A549 (cell line): ENCODE measurements around the gene LTA.

Experiments used
- CBX2 ChIP-seq: fragments of 200-600 bp; sonication (generic); IDR thresholded peaks from 2 replicates; pipeline ENCODE4 v1.6.1; 2016; ENCODE audit warnings: low read depth, mild to moderate bottlenecking, borderline replicate concordance
- EP300 ChIP-seq, 2 experiments: fragments of >200 bp; sonication (Bioruptor Twin); formaldehyde crosslinking; IDR thresholded peaks; 2 replicates in 1 of 2; 3 replicates in 1 of 2; pipeline ENCODE4 v1.6.1; 2016 to 2017
- FOSB ChIP-seq: fragments of 250-450 bp; sonication (Bioruptor Pico); IDR thresholded peaks from 2 replicates; pipeline ENCODE4 v1.5.0; 2020; ENCODE audit warnings: mild to moderate bottlenecking, moderate library complexity
- FOSL2 ChIP-seq, 2 experiments: fragments of 450-650 bp in 1 of 2; fragments of >200 bp in 1 of 2; sonication (Bioruptor Twin) in 1 of 2; formaldehyde crosslinking; IDR thresholded peaks; 2 replicates each; pipeline versions ENCODE4 v1.5.0 to v1.6.1; 2016 to 2020; ENCODE audit warnings: mild to moderate bottlenecking in 1 of 2, moderate library complexity in 1 of 2
- MAZ ChIP-seq: fragments of 150-350 bp; IDR thresholded peaks from 2 replicates; pipeline ENCODE4 v1.6.1; 2014; ENCODE audit warnings: antibody characterized with exemption, low read depth, low read length, borderline replicate concordance
- POLR2A ChIP-seq: IDR thresholded peaks from 2 replicates; pipeline ENCODE4 v1.6.1; 2012; ENCODE audit warnings: mild to moderate bottlenecking, low read length
- RAD21 ChIP-seq, 2 experiments: fragments of >200 bp in 1 of 2; sonication (Bioruptor Twin) in 1 of 2; formaldehyde crosslinking in 1 of 2; IDR thresholded peaks in 1 of 2; conservative IDR thresholded peaks in 1 of 2; 2 replicates in 1 of 2; 3 replicates in 1 of 2; pipeline ENCODE4 v1.6.1; 2012 to 2018; ENCODE audit warnings: inconsistent platforms in 1 of 2
- TF ChIP-seq, protein P1 (sequence below): fragments of >200 bp; sonication (Bioruptor Twin); formaldehyde crosslinking; IDR thresholded peaks from 3 replicates; pipeline ENCODE4 v1.5.1; 2016
- TF ChIP-seq, protein P2 (sequence below): fragments of 150-350 bp; IDR thresholded peaks from 2 replicates; pipeline ENCODE4 v1.6.1; 2014; ENCODE audit warnings: low read depth, mild to moderate bottlenecking, low read length
- TF ChIP-seq, protein P3 (sequence below): fragments of >200 bp; sonication (Bioruptor Twin); formaldehyde crosslinking; IDR thresholded peaks from 3 replicates; pipeline ENCODE4 v1.6.1; 2016
- TF ChIP-seq, protein P4 (sequence below): fragments of 200-600 bp; sonication (generic); IDR thresholded peaks from 2 replicates; pipeline ENCODE4 v1.6.1; 2016; ENCODE audit warnings: antibody characterized with exemption, mild to moderate bottlenecking, moderate library complexity

DNA sequence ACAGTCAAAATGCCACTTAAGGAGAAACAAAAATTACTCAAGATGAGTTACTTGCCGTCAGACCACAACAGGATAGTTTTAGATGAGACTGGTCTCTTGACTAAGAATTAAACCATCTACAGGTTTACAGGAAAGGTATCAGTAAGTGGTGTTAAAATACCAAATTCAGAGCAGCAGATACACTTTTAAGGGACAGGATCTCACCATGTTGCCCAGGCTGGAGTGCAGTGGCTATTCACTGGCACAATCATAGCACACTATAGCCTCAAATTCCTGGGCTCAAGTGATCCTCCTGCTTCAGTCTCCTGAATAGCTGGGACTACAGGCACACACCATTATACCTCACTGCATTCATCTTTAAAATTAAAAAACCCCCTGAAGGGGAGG lies 38.6 kb upstream of the LTA start:
- TF ChIP-seq, protein P1, sequence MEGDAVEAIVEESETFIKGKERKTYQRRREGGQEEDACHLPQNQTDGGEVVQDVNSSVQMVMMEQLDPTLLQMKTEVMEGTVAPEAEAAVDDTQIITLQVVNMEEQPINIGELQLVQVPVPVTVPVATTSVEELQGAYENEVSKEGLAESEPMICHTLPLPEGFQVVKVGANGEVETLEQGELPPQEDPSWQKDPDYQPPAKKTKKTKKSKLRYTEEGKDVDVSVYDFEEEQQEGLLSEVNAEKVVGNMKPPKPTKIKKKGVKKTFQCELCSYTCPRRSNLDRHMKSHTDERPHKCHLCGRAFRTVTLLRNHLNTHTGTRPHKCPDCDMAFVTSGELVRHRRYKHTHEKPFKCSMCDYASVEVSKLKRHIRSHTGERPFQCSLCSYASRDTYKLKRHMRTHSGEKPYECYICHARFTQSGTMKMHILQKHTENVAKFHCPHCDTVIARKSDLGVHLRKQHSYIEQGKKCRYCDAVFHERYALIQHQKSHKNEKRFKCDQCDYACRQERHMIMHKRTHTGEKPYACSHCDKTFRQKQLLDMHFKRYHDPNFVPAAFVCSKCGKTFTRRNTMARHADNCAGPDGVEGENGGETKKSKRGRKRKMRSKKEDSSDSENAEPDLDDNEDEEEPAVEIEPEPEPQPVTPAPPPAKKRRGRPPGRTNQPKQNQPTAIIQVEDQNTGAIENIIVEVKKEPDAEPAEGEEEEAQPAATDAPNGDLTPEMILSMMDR: no peak
- TF ChIP-seq, protein P2, sequence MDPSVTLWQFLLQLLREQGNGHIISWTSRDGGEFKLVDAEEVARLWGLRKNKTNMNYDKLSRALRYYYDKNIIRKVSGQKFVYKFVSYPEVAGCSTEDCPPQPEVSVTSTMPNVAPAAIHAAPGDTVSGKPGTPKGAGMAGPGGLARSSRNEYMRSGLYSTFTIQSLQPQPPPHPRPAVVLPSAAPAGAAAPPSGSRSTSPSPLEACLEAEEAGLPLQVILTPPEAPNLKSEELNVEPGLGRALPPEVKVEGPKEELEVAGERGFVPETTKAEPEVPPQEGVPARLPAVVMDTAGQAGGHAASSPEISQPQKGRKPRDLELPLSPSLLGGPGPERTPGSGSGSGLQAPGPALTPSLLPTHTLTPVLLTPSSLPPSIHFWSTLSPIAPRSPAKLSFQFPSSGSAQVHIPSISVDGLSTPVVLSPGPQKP: no peak
- TF ChIP-seq, protein P3, sequence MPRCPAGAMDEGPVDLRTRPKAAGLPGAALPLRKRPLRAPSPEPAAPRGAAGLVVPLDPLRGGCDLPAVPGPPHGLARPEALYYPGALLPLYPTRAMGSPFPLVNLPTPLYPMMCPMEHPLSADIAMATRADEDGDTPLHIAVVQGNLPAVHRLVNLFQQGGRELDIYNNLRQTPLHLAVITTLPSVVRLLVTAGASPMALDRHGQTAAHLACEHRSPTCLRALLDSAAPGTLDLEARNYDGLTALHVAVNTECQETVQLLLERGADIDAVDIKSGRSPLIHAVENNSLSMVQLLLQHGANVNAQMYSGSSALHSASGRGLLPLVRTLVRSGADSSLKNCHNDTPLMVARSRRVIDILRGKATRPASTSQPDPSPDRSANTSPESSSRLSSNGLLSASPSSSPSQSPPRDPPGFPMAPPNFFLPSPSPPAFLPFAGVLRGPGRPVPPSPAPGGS: no peak
- TF ChIP-seq, protein P4, sequence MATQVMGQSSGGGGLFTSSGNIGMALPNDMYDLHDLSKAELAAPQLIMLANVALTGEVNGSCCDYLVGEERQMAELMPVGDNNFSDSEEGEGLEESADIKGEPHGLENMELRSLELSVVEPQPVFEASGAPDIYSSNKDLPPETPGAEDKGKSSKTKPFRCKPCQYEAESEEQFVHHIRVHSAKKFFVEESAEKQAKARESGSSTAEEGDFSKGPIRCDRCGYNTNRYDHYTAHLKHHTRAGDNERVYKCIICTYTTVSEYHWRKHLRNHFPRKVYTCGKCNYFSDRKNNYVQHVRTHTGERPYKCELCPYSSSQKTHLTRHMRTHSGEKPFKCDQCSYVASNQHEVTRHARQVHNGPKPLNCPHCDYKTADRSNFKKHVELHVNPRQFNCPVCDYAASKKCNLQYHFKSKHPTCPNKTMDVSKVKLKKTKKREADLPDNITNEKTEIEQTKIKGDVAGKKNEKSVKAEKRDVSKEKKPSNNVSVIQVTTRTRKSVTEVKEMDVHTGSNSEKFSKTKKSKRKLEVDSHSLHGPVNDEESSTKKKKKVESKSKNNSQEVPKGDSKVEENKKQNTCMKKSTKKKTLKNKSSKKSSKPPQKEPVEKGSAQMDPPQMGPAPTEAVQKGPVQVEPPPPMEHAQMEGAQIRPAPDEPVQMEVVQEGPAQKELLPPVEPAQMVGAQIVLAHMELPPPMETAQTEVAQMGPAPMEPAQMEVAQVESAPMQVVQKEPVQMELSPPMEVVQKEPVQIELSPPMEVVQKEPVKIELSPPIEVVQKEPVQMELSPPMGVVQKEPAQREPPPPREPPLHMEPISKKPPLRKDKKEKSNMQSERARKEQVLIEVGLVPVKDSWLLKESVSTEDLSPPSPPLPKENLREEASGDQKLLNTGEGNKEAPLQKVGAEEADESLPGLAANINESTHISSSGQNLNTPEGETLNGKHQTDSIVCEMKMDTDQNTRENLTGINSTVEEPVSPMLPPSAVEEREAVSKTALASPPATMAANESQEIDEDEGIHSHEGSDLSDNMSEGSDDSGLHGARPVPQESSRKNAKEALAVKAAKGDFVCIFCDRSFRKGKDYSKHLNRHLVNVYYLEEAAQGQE: no peak
- no peak for TF ChIP-seq POLR2A
- no peak for TF ChIP-seq FOSB
- TF ChIP-seq RAD21 (conservative IDR thresholded peaks at IDR 0.05 in 1 of 2, IDR thresholded peaks at IDR 0.05 in 1 of 2): no peak
- TF ChIP-seq CBX2: no peak
- no peak for TF ChIP-seq EP300 (IDR thresholded peaks at IDR 0.05)
- TF ChIP-seq MAZ: no peak
- TF ChIP-seq FOSL2 (IDR thresholded peaks at IDR 0.05): no peak
- TF ChIP-seq FOSL2 (CRISPR knock-in tag; IDR thresholded peaks at IDR 0.05): no peak
